Stimulated activated CD8-positive, alpha-beta memory T cell treated with anti-CD3 and anti-CD28 coated beads, Interleukin-2, amount 100 ng/mL, for 1 hour (primary cell): Measurements from ENCODE around the gene RPL41.
"Not testable (repeated sequence)": the region's sequence is repeated elsewhere in the genome, so short reads cannot be mapped to it uniquely, and the experiment has no call there.

Experiments
- DNase-seq, 2 donors: peaks; one replicate each; pipeline ENCODE4 v3.0.0-alpha.2; 2020; ENCODE audit warnings: low read depth in 2 of 2

RPL41 gene

GRCh38 chr12:56103066-56103711, 13.2 kb upstream of the RPL41 start:
- no peak for DNase-seq

GRCh38 chr12:56103823-56104108, 12.7 kb upstream of the RPL41 start:
- no peak for DNase-seq

- DNase-seq = peak; percentile 90 to 92
These were observed 12.2 kb upstream of the RPL41 start, which contains the start of gene PA2G4 for GRCh38 chr12:56104109-56104814. Gene PA2G4 (plus strand): TSS chr12:56104559. CDS start chr12:56104738, 179 bp downstream.

GRCh38 chr12:56104815-56105608, 11.4 kb upstream of the RPL41 start:
- no peak for DNase-seq

- DNase-seq = no peak
These were observed 10.9 kb upstream of the RPL41 start for GRCh38 chr12:56105609-56105902.

GRCh38 chr12:56107242-56107641, 9.2 kb upstream of the RPL41 start:
- no peak for DNase-seq

GRCh38 chr12:56110571-56110970, 5.9 kb upstream of the RPL41 start:
- DNase-seq = no peak

GRCh38 chr12:56114084-56114483, 2.3 kb upstream of the RPL41 start:
- no peak for DNase-seq

- no peak for DNase-seq
These were observed 1.1 kb upstream of the RPL41 start for GRCh38 chr12:56115329-56115728.

GRCh38 chr12:56117082-56117706, 761 bp downstream of the RPL41 start:
- not testable (repeated sequence) for DNase-seq

GRCh38 chr12:56117778-56118687, 1.6 kb downstream of the RPL41 start, which contains the start of gene ZC3H10:
Gene ZC3H10 (plus strand): TSS chr12:56118266. CDS start chr12:56120563, 2,297 bp downstream.
- peak; percentile 94 to 96 for DNase-seq

GRCh38 chr12:56118688-56119357, 2.4 kb downstream of the RPL41 start:
- no peak for DNase-seq

GRCh38 chr12:56119361-56119796, 2.9 kb downstream of the RPL41 start:
- no peak for DNase-seq

- DNase-seq = no peak
These were observed 3.9 kb downstream of the RPL41 start for GRCh38 chr12:56120158-56120846.

- DNase-seq = no peak
These were observed 4.9 kb downstream of the RPL41 start for GRCh38 chr12:56121204-56121870.

GRCh38 chr12:56122637-56123036, 6.2 kb downstream of the RPL41 start:
- no peak for DNase-seq

GRCh38 chr12:56124133-56124532, 7.7 kb downstream of the RPL41 start:
- DNase-seq = no peak

- DNase-seq = no peak
These were observed 10.4 kb downstream of the RPL41 start for GRCh38 chr12:56126732-56127239.

GRCh38 chr12:56127485-56127887, 11.1 kb downstream of the RPL41 start:
- DNase-seq = no peak
